Mesenteric fat pad (tissue), 1 donor: ENCODE data around the gene ZNF823. TPM values are rescaled to one million over a fixed set of nuclear protein-coding genes. Genes with fewer than 3 reads are reported as not detected.
A peak's percentile ranks its signal among the peaks of the same experiment; 100 is the strongest.

ENCODE experiments used
- DNase-seq: peaks from one replicate; pipeline ENCODE4 v3.0.0-alpha.2; 2020; ENCODE audit warnings: low spot score
- total RNA-seq: library from RNA; stranded (reverse); fragmentation: NEBNext Ultra II Directional; extraction: Animal tissue kit (Norgen Biotek cat#: 25700); gene quantifications from one replicate; pipeline ENCODE4 v1.2.1, GENCODE V29; 2021
- donor health status: DM: yes; HTN: yes; CAD: no.

The ZNF823 gene
- total RNA-seq, 1 donor from 2014 or later = 6.8 TPM

DNA sequence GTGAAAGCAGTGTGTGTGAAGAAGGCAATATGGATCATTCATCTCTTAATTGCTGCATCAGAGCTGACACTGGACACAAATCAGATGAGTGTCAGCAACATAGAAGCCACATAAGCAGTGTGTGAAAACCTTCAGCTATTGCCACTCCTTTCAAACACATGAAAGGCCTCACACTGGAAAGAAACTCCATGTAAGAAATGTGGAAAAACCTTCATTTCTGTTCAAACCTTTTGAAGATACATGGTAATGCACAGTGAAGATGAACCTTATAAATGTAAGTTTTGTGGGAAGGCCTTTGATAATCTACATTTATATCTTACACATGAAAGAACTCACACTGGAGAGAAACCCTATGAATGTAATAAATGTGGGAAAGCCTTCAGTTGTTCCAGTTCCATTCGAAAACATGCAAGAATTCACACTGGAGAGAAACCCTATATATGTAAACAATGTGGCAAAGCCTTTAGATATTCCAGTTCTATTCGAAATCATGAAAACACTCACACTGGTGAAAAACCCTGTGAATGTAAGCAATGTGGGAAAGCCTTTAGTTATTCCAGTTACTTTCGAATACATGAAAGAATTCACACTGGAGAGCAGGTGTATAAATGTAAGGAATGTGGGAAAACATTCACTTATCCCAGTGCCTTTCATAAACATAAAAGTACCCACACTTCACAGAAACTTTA is 53.6 kb downstream of the ZNF823 start:
- DNase-seq = no peak

DNA sequence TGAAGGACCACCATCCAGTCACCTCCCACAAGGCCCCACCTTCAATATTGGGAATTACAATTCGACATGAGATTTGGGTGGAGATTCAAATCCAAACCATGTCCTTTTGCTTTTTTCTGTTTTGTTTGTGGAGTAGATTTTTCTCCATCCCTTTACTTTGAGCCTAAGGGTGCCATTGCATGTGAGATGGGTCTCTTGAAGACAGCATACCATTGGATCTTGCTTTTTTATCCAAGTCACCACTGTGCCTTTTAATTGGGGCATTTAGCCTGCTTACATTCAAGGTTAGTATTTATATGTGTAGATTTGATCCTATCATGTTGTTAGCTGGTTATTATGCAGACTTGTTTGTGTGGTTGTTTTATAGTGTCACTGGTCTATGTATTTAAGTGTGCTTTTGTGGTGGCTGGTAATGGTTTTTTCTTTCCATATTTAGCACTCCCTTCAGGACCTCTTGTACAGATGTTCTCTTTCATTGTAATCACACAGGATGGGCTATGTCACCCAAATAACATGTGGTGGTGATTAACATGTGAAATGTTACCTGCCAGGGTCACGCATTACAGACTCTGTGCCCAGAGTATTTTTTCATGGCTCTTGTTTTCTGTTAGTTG is 58.0 kb downstream of the ZNF823 start:
- DNase-seq = no peak

DNA sequence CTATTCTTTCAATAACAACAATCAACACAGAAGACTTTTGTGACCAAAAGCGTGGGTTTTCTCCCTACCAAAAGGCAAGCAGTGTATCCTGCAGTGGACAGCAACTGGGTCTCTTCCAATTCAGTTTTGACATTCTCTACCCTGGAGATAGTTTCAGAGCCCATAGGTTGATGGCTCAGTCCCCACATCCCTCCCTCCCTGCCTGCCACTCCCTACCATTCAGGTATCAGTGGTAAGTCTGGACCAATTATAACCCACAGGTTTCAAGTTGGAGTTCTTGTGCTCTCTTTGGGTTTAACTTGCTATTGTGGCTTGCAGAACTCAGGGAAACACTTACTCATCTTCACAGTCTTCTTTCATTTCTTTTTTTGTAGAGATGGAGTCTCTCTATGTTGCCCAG is 60.2 kb downstream of the ZNF823 start:
- DNase-seq = no peak

DNA sequence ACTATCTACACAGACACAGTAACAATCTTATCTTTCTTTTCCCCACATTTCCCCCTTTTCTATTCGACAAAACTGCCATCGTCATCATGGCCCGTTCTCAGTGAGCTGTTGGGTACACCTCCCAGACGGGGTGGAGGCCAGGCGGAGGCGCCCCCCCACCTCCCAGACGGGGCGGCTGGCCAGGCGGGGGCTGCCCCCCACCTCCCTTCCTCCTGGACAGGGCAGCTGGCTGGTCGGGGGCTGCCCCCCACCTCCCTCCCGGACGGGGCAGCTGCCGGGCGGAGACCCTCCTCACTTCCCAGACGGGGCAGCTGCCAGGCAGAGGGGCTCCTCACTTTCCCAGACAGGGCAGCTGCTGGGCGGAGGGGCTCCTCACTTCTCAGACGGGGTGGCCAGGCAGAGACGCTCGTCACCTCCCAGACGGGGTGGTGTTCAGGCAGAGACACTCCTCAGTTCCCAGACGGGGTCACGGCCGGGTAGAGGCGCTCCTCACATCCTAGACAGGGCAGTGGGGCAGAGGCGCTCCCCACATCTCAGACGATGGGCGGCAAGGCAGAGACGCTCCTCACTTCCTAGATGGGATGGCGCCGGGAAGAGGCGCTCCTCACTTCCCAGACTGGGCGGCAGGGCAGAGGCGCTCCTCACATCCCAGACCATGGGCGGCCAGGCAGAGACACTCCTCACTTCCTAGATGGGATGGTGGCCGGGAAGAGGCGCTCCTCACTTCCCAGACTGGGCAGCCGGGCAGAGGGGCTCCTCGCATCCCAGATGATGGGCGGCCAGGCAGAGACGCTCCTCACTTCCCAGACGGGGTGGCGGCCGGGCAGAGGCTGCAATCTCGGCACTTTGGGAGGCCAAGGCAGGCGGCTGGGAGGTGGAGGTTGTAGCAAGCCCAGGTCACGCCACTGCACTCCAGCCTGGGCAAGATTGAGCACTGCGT is 61.8 kb downstream of the ZNF823 start:
- peak; percentile 22 for DNase-seq

DNA sequence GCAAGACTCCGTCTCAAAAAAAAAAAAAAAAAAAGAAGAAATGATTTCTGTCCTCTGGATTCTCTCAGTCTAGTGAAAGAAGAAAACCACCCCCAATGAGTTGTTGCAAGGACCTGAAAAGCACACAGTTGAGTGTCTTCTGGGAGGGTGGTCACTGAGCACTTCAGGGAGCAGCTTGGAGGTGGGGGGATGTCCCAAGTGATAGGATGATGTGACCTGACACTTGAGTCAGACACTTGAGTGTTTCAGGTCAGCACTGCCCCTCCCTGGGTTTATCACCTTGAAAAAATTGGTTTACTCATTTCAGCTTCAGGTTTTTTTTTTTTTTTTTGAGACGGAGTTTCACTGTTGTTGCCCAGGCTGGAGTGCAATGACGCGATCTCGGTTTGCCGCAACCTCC is 63.2 kb downstream of the ZNF823 start:
- no peak for DNase-seq

DNA sequence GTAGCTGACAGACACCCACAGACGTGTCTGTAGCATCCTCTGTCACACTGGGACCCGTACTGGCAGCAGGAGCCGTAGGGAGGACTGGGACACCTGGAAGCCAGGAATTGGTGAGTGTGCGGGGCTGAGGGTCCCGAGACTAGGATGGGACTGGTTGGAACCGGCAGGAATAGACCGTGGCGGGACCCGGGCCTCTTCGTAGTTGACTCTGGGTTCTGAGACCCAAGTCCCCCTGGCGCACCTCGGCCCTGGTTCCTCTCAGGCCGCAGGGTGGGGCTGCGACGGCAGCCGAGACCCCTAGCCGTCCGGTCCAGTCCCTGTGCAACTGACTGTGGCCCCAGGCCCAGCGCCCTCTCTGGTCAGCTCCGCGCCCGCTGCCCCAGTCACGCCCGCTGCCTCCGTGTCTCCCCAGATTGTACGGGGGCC is 64.7 kb downstream of the ZNF823 start:
- no peak for DNase-seq

DNA sequence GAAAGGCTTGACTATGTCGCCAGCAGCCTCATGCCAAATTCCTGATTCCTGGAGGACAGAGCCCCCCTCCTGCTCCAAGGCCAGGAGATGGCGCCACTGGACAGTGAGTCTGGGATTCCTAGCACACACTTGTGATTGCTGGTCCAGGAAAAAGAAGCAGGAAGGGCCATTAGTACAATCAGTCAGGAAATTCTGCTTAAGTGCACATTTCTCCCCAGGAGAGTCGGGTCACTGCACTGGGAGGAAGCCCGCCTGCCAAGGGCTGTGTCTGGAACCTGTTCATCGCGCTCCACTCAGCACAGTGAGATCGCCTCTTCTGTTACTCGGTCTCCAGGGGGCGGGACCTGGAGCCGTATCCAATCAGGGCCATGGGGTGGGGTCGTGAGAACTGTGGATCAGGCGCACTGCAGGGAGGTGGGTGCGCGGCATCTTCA is 65.1 kb downstream of the ZNF823 start:
- no peak for DNase-seq

Other genes starting within 250 kb of the ZNF823 start
- 8.6 TPM for gene ZNF653, start 233.1 kb downstream of the ZNF823 start, total RNA-seq
- gene ECSIT, start 209.8 kb downstream of the ZNF823 start, total RNA-seq = 28.4 TPM
- 21.8 TPM for gene CNN1, start 200.1 kb downstream of the ZNF823 start, total RNA-seq
- gene ELOF1, start 179.7 kb downstream of the ZNF823 start, total RNA-seq = 35.0 TPM
- 35.0 TPM for gene ACP5, start 161.3 kb downstream of the ZNF823 start, total RNA-seq
- gene ZNF627, start 141.5 kb downstream of the ZNF823 start, total RNA-seq = 5.4 TPM
- 5.7 TPM for gene ZNF441, start 28.1 kb upstream of the ZNF823 start, total RNA-seq
- gene ZNF491, start 59.6 kb upstream of the ZNF823 start, total RNA-seq = 1.5 TPM
- gene ZNF440, start 75.3 kb upstream of the ZNF823 start, total RNA-seq = 12.2 TPM
- 2.3 TPM for gene ZNF439, start 109.8 kb upstream of the ZNF823 start, total RNA-seq
- 6.4 TPM for gene ZNF69, start 148.8 kb upstream of the ZNF823 start, total RNA-seq
- 9.1 TPM for gene ZNF700, start 186.2 kb upstream of the ZNF823 start, total RNA-seq
- gene ZNF763, start 226.1 kb upstream of the ZNF823 start, total RNA-seq = 0.87 TPM